ENCODE data around the gene NRG3.

NRG3 gene

GRCh38 chr10:81838950-81839349, 36.0 kb upstream of the NRG3 start:
- Histone ChIP-seq H3K27ac (ENCODE audit: low read depth, low read length) (no peak overlapping the region), H3K4me1 (ENCODE audit: control insufficient read depth, low read length) (no peaks in the 10 kb centered on the region), H4K20me1 (ENCODE audit: control insufficient read depth, insufficient read depth, low read depth, low read length) (no peaks in the 10 kb centered on the region), H3F3A (ENCODE audit: control insufficient read depth, insufficient read depth) (no peaks in the 10 kb centered on the region), H3K27me3 (ENCODE audit: control insufficient read depth, low read length) (no peaks in the 10 kb centered on the region), H3K9me2 (replicated peaks; ENCODE audit: control insufficient read depth, low read length) (no peaks in the 10 kb centered on the region), H3K79me2 (ENCODE audit: control insufficient read depth, low read length) (no peaks in the 10 kb centered on the region), H3K4me2 (ENCODE audit: low read length) (no peak overlapping the region), H3K9me3 (ENCODE audit: control insufficient read depth, insufficient read depth, low read length) (no peaks in the 10 kb centered on the region), H3K36me3 (ENCODE audit: control insufficient read depth, low read length) (no peaks in the 10 kb centered on the region), H3K4me3 (ENCODE audit: low read length) (no peak overlapping the region)
- TF ChIP-seq CTCF (IDR thresholded peaks at IDR 0.05; ENCODE audit: low read depth, low read length, poor library complexity, severe bottlenecking) (peak; percentile 22), EZH2phosphoT487 (IDR thresholded peaks at IDR 0.05; ENCODE audit: borderline replicate concordance, low read length) (no peak)

GRCh38 chr10:81843042-81843441, 32.0 kb upstream of the NRG3 start:
- Histone ChIP-seq H3K4me1 (ENCODE audit: control insufficient read depth, low read length) (no peaks in the 10 kb centered on the region), H3K27ac (ENCODE audit: low read depth, low read length) (no peak overlapping the region), H4K20me1 (ENCODE audit: control insufficient read depth, insufficient read depth, low read depth, low read length) (no peaks in the 10 kb centered on the region), H3K79me2 (ENCODE audit: control insufficient read depth, low read length) (no peaks in the 10 kb centered on the region), H3K36me3 (ENCODE audit: control insufficient read depth, low read length) (no peaks in the 10 kb centered on the region), H3K4me2 (ENCODE audit: low read length) (no peak overlapping the region), H3K27me3 (ENCODE audit: control insufficient read depth, low read length) (no peaks in the 10 kb centered on the region), H3K9me2 (replicated peaks; ENCODE audit: control insufficient read depth, low read length) (no peaks in the 10 kb centered on the region), H3K9me3 (ENCODE audit: control insufficient read depth, insufficient read depth, low read length) (no peaks in the 10 kb centered on the region), H3F3A (ENCODE audit: control insufficient read depth, insufficient read depth) (no peaks in the 10 kb centered on the region), H3K4me3 (ENCODE audit: low read length) (no peak overlapping the region)
- TF ChIP-seq CTCF (IDR thresholded peaks at IDR 0.05; ENCODE audit: low read depth, low read length, poor library complexity, severe bottlenecking) (peak; percentile 14), EZH2phosphoT487 (IDR thresholded peaks at IDR 0.05; ENCODE audit: borderline replicate concordance, low read length) (no peak)

- H3K4me1 ChIP-seq (ENCODE audit: control insufficient read depth, low read length) = no peaks in the 10 kb centered on the region
- H3K9me3 ChIP-seq (ENCODE audit: control insufficient read depth, insufficient read depth, low read length) = no peaks in the 10 kb centered on the region
- H4K20me1 ChIP-seq (ENCODE audit: control insufficient read depth, insufficient read depth, low read depth, low read length) = no peaks in the 10 kb centered on the region
- no peak for TF ChIP-seq CTCF (IDR thresholded peaks at IDR 0.05; ENCODE audit: low read depth, low read length, poor library complexity, severe bottlenecking)
- no peak for TF ChIP-seq EZH2phosphoT487 (IDR thresholded peaks at IDR 0.05; ENCODE audit: borderline replicate concordance, low read length)
- no peaks in the 10 kb centered on the region for H3K9me2 ChIP-seq (replicated peaks; ENCODE audit: control insufficient read depth, low read length)
- H3K36me3 ChIP-seq (ENCODE audit: control insufficient read depth, low read length) = no peaks in the 10 kb centered on the region
- H3K4me2 ChIP-seq (ENCODE audit: low read length) = no peak overlapping the region
- no peaks in the 10 kb centered on the region for H3F3A ChIP-seq (ENCODE audit: control insufficient read depth, insufficient read depth)
- H3K79me2 ChIP-seq (ENCODE audit: control insufficient read depth, low read length) = no peaks in the 10 kb centered on the region
- H3K4me3 ChIP-seq (ENCODE audit: low read length) = no peak overlapping the region
- no peaks in the 10 kb centered on the region for H3K27me3 ChIP-seq (ENCODE audit: control insufficient read depth, low read length)
- no peak overlapping the region for H3K27ac ChIP-seq (ENCODE audit: low read depth, low read length)
These were observed 27.3 kb upstream of the NRG3 start for GRCh38 chr10:81847675-81848074.

GRCh38 chr10:81848514-81848913, 26.5 kb upstream of the NRG3 start:
- TF ChIP-seq CTCF (IDR thresholded peaks at IDR 0.05; ENCODE audit: low read depth, low read length, poor library complexity, severe bottlenecking) (no peak), EZH2phosphoT487 (IDR thresholded peaks at IDR 0.05; ENCODE audit: borderline replicate concordance, low read length) (no peak)
- H3K27me3 ChIP-seq (ENCODE audit: control insufficient read depth, low read length) = no peaks in the 10 kb centered on the region
- no peaks in the 10 kb centered on the region for H3F3A ChIP-seq (ENCODE audit: control insufficient read depth, insufficient read depth)
- H3K79me2 ChIP-seq (ENCODE audit: control insufficient read depth, low read length) = no peaks in the 10 kb centered on the region
- H3K27ac ChIP-seq (ENCODE audit: low read depth, low read length) = no peak overlapping the region
- H3K36me3 ChIP-seq (ENCODE audit: control insufficient read depth, low read length) = no peaks in the 10 kb centered on the region
- H3K4me2 ChIP-seq (ENCODE audit: low read length) = no peak overlapping the region
- no peak overlapping the region for H3K4me3 ChIP-seq (ENCODE audit: low read length)
- H3K9me2 ChIP-seq (replicated peaks; ENCODE audit: control insufficient read depth, low read length) = no peaks in the 10 kb centered on the region
- no peaks in the 10 kb centered on the region for H3K9me3 ChIP-seq (ENCODE audit: control insufficient read depth, insufficient read depth, low read length)
- no peaks in the 10 kb centered on the region for H3K4me1 ChIP-seq (ENCODE audit: control insufficient read depth, low read length)
- no peaks in the 10 kb centered on the region for H4K20me1 ChIP-seq (ENCODE audit: control insufficient read depth, insufficient read depth, low read depth, low read length)

All from DOHH2 (cell line).